ENCODE measurements around the gene DHX34.

The DHX34 gene

DNA sequence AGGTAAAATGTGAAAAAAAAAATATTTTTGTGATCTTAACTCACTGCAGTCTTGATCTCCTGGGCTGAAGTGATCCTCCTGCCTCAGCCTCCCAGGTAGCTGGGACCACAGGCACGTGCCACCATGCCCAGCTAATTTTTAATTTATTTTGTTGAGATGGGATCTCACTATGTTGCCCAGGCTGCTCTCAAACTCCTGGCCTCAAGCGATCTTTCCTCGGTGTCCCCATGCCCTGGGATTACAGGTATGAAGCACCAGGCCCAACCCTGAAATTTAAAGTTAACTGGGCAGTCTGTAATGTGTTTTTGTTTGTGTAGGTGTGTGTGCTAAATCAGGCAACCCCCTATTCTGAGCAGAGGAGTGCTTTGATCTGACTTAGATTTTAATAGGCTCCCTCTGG is 42.8 kb upstream of the DHX34 start:
- TF ChIP-seq, protein P1, sequence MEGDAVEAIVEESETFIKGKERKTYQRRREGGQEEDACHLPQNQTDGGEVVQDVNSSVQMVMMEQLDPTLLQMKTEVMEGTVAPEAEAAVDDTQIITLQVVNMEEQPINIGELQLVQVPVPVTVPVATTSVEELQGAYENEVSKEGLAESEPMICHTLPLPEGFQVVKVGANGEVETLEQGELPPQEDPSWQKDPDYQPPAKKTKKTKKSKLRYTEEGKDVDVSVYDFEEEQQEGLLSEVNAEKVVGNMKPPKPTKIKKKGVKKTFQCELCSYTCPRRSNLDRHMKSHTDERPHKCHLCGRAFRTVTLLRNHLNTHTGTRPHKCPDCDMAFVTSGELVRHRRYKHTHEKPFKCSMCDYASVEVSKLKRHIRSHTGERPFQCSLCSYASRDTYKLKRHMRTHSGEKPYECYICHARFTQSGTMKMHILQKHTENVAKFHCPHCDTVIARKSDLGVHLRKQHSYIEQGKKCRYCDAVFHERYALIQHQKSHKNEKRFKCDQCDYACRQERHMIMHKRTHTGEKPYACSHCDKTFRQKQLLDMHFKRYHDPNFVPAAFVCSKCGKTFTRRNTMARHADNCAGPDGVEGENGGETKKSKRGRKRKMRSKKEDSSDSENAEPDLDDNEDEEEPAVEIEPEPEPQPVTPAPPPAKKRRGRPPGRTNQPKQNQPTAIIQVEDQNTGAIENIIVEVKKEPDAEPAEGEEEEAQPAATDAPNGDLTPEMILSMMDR (IDR thresholded peaks at IDR 0.05; ENCODE audit: unreplicated experiment in 3 of 3) = no peak
- Mint-ChIP-seq H3K27me3 (ENCODE audit: low read depth) (peaks cover 22% of the 10 kb centered on the region), H3K9me3 (no peaks in the 10 kb centered on the region), H3K4me1 (no peaks in the 10 kb centered on the region), H3K27ac (no peak overlapping the region), H3K36me3 (ENCODE audit: low read depth) (no peaks in the 10 kb centered on the region), H3K4me3 (no peak overlapping the region)

DNA sequence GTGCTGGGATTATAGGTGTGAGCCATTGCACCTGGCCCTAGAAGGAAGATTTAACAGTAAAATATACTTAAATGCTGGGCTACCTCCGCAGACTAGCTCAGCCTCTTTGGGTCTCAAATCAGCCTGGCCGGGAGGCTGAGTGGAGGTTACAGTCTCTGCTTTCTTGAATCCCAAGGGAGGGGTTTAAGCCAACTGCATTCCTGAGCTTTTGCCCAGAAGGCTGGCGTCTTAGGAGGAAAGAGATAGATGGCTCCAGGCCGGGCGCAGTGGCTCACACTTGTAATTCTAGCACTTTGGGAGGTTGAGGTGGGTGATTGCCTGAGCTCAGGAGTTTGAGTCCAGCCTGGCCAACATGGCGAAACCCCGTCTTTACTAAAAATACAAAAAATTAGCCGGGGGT is 40.1 kb upstream of the DHX34 start:
- Mint-ChIP-seq H3K27me3 (ENCODE audit: low read depth) (peaks cover 28% of the 10 kb centered on the region), H3K36me3 (ENCODE audit: low read depth) (no peaks in the 10 kb centered on the region), H3K4me1 (no peaks in the 10 kb centered on the region), H3K4me3 (no peak overlapping the region), H3K27ac (no peak overlapping the region), H3K9me3 (no peaks in the 10 kb centered on the region)
- TF ChIP-seq, protein P1 (IDR thresholded peaks at IDR 0.05; ENCODE audit: unreplicated experiment in 3 of 3) = no peak

DNA sequence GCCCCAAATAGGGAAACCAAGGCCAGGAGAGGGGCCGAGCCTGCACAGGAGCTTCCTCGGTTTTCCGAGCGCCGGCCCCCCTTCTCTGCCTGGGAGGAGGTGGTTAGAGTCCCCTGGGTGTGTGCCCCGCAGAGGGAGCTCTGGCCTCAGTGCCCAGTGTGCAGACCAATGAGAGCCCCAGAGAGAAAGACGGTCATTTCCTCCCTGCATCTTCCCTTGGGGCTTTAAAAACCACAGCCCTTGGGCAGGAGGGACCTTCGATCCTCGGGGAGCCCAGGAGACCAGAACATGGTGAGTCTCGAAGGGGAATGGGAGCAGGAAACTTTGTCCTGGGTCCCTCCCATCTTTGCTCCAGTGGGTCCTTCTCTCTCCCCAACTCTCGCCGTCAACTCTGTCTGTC is 39.5 kb upstream of the DHX34 start, which contains the start of gene C5AR1:
Gene C5AR1, plus strand, starts transcription at position 254 of the 400 bp plus-strand sequence. Its CDS starts 35 bp downstream, at position 289.
- H3K27ac Mint-ChIP-seq = no peak within 1 kb of the TSS
- TF ChIP-seq, protein P1 (IDR thresholded peaks at IDR 0.05; ENCODE audit: unreplicated experiment in 3 of 3) = no peak
- H3K9me3 Mint-ChIP-seq = no peaks in the 10 kb centered on the region
- no peaks in the 10 kb centered on the region for H3K4me1 Mint-ChIP-seq
- H3K36me3 Mint-ChIP-seq (ENCODE audit: low read depth) = no peaks in the 10 kb centered on the region
- H3K4me3 Mint-ChIP-seq = no peak within 1 kb of the TSS
- peaks cover 28% of the 10 kb centered on the region for H3K27me3 Mint-ChIP-seq (ENCODE audit: low read depth)

DNA sequence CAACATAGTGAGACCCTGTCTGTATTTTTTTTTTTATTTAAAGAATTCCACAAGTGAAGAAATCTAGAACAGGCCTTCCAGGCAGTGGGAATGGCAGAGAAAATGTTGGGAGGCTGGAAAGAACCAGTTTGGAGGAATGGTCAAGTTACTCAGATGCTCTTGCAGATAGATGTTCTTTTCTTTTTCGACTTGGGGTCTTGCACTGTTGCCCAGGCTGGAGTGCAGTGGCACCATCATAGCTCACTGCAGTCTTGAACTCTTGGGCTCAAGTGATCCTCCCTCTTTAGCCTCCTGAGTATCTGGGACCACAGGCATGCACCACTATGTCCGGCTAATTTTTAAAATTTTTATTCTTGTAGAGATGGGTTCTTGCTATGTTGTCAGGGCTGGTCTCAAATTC is 38.8 kb upstream of the DHX34 start:
- H3K27ac Mint-ChIP-seq = no peak overlapping the region
- no peaks in the 10 kb centered on the region for H3K4me1 Mint-ChIP-seq
- H3K4me3 Mint-ChIP-seq = no peak overlapping the region
- peaks cover 31% of the 10 kb centered on the region for H3K27me3 Mint-ChIP-seq (ENCODE audit: low read depth)
- TF ChIP-seq, protein P1 (IDR thresholded peaks at IDR 0.05; ENCODE audit: unreplicated experiment in 3 of 3) = no peak
- H3K9me3 Mint-ChIP-seq = no peaks in the 10 kb centered on the region
- no peaks in the 10 kb centered on the region for H3K36me3 Mint-ChIP-seq (ENCODE audit: low read depth)

DNA sequence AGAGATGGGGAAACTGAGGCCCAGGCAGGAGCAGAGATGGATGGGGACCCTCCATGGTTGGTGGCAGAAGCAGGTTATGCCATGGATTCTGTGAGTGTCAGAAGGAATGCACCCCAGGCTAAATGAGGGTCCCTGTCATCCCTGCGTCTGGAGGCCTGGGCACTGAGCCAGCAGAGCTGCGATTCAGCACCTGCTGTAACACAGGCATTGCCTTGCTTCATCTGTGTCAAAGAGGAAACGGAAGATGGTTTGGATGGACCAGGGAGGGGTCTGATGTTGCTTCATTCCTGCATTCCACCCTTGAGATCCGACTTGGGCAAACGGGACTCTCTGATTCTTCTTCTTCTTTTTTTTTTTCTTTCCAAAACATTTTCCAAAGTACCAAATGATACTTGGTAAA is 38.3 kb upstream of the DHX34 start:
- H3K27me3 Mint-ChIP-seq (ENCODE audit: low read depth) = peaks cover 29% of the 10 kb centered on the region
- H3K9me3 Mint-ChIP-seq = no peaks in the 10 kb centered on the region
- TF ChIP-seq, protein P1 (IDR thresholded peaks at IDR 0.05; ENCODE audit: unreplicated experiment in 3 of 3) = no peak
- H3K4me3 Mint-ChIP-seq = no peak overlapping the region
- H3K27ac Mint-ChIP-seq = no peak overlapping the region
- H3K36me3 Mint-ChIP-seq (ENCODE audit: low read depth) = no peaks in the 10 kb centered on the region
- no peaks in the 10 kb centered on the region for H3K4me1 Mint-ChIP-seq

DNA sequence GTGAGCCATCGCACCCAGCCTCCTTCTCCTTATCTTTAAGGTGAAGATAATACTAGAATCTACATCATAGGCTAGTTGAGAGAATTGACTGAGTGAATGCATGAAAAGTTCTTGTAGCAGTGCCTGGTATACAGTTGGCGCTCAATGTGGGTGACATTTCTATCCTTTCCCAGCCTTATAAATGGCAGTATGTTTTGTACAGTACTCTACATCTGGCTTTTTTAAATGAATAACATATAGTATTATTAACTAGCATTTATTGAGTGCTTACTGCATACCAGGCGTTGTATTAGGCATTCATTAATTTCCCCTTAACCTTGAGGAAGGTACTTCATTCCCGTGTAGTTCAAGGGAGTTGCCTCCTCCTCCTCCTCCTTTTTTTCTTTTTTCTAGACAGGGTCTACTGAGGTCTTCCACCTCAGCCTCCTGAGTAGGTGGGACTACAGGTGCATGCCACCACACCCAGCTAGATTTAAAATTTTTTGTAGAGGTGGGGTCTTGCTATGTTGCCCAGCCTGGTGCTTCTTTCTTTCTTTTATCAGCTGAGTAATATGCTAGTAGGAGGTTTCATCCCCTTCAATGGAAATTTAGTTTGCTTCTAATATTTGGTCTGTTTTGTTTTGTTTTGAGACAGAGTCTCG is 36.6 kb upstream of the DHX34 start:
- Mint-ChIP-seq H3K27ac (no peak overlapping the region), H3K9me3 (no peaks in the 10 kb centered on the region), H3K27me3 (ENCODE audit: low read depth) (peaks cover 19% of the 10 kb centered on the region), H3K4me3 (no peak overlapping the region), H3K36me3 (ENCODE audit: low read depth) (no peaks in the 10 kb centered on the region), H3K4me1 (no peaks in the 10 kb centered on the region)
- TF ChIP-seq, protein P1 (IDR thresholded peaks at IDR 0.05; ENCODE audit: unreplicated experiment in 3 of 3) = no peak

Measured in nephron (organoid).